ENCODE data around the gene RCHY1. TPM values are rescaled to one million over a fixed set of nuclear protein-coding genes. Genes with fewer than 3 reads are reported as not detected.

RCHY1 gene
- total RNA-seq (10 to 100 TPM in 4 of 5 donors, 1 to 10 TPM in 1; 5.8 to 36.0 (median 14.2) TPM), polyA plus RNA-seq (10 to 100 TPM in 2 of 3 donors, 1 to 10 TPM in 1; 9.7 to 21.1 (median 17.1) TPM)
- long read RNA-seq, donor 1, full-length matches to known transcripts, result 7 of 7 reads
- long read RNA-seq, donor 1, partial matches to known transcripts, result 0 of 7 reads
- long read RNA-seq, donor 1, other reads (novel, unspliced or antisense), result 0 of 7 reads
- long read RNA-seq, donor 2, full-length matches to known transcripts, result 8 of 8 reads
- long read RNA-seq, donor 2, partial matches to known transcripts, result 0 of 8 reads
- long read RNA-seq, donor 2, other reads (novel, unspliced or antisense), result 0 of 8 reads
- long read RNA-seq, donor 3, full-length matches to known transcripts, result 5 of 10 reads
- long read RNA-seq, donor 3, partial matches to known transcripts, result 0 of 10 reads
- long read RNA-seq, donor 3, other reads (novel, unspliced or antisense), result 5 of 10 reads
- long read RNA-seq, donor 4, full-length matches to known transcripts, result 2 of 2 reads
- long read RNA-seq, donor 4, partial matches to known transcripts, result 0 of 2 reads
- long read RNA-seq, donor 4, other reads (novel, unspliced or antisense), result 0 of 2 reads
- long read RNA-seq, donor 5, full-length matches to known transcripts, result 10 of 10 reads
- long read RNA-seq, donor 5, partial matches to known transcripts, result 0 of 10 reads
- long read RNA-seq, donor 5, other reads (novel, unspliced or antisense), result 0 of 10 reads
- long read RNA-seq, donor 6, result 0 reads
- long read RNA-seq, donor 7, full-length matches to known transcripts, result 11 of 11 reads
- long read RNA-seq, donor 7, partial matches to known transcripts, result 0 of 11 reads
- long read RNA-seq, donor 7, other reads (novel, unspliced or antisense), result 0 of 11 reads
- long read RNA-seq, donor 8, full-length matches to known transcripts, result 15 of 15 reads
- long read RNA-seq, donor 8, partial matches to known transcripts, result 0 of 15 reads
- long read RNA-seq, donor 8, other reads (novel, unspliced or antisense), result 0 of 15 reads
- long read RNA-seq, donor 9, full-length matches to known transcripts, result 2 of 2 reads
- long read RNA-seq, donor 9, partial matches to known transcripts, result 0 of 2 reads
- long read RNA-seq, donor 9, other reads (novel, unspliced or antisense), result 0 of 2 reads
- long read RNA-seq, donor 10, full-length matches to known transcripts, result 4 of 4 reads
- long read RNA-seq, donor 10, partial matches to known transcripts, result 0 of 4 reads
- long read RNA-seq, donor 10, other reads (novel, unspliced or antisense), result 0 of 4 reads

DNA sequence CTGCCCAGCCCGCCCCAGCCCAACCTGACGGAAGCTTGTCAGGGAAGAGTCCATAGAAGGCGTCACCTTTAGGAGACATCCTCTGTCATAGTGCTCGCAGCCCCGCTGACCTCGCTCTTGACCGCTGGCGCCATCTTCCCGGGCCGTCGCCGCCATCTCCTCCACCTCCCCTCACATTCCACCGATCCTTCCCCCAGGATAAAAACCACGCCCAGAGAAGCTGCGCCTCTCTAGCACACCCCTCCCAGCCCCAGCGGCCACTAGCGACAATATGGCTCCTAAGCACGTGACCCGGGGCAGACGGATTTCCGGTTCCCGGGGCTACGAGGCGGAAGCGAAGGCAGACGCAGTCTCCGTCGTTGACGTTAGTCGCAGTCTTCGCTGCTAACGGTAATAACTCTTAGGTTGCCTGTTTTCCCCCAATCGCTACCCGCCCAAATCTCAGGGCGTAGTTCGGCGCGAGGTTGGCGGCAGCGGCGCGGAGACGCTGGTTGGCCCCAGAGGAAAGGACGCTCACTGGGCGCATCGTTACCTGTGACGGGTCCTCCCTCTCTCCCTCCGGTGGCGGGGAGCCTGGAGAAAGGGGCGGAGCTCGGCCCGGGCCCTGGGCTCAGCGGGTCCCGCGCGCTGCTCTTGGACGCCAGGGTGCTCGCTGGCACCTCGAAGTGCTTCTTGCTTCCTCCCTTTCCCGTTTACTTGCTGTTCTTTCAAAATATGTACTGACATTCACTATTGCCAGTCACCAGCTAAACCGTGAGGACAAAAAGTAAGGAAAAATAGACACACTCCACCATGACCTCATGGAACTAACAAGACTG, at the start of gene RCHY1, which contains the start of gene THAP6:
RCHY1 (minus strand) TSS at position 273 of the 818 bp plus-strand sequence; CDS start at position 156, 117 bp downstream.
THAP6 (plus strand) TSS at position 343 of the 818 bp plus-strand sequence. CDS start 980 bp downstream, outside the sequence.
- peaks cover 5 to 28% (median 27%) of the 10 kb centered on the region in 4 donors for H3K36me3 ChIP-seq
- peak; percentile 94 to 99 (median 97) for TF ChIP-seq POLR2AphosphoS5 (IDR thresholded peaks at IDR 0.05)
- TF ChIP-seq, protein P1, sequence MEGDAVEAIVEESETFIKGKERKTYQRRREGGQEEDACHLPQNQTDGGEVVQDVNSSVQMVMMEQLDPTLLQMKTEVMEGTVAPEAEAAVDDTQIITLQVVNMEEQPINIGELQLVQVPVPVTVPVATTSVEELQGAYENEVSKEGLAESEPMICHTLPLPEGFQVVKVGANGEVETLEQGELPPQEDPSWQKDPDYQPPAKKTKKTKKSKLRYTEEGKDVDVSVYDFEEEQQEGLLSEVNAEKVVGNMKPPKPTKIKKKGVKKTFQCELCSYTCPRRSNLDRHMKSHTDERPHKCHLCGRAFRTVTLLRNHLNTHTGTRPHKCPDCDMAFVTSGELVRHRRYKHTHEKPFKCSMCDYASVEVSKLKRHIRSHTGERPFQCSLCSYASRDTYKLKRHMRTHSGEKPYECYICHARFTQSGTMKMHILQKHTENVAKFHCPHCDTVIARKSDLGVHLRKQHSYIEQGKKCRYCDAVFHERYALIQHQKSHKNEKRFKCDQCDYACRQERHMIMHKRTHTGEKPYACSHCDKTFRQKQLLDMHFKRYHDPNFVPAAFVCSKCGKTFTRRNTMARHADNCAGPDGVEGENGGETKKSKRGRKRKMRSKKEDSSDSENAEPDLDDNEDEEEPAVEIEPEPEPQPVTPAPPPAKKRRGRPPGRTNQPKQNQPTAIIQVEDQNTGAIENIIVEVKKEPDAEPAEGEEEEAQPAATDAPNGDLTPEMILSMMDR (IDR thresholded peaks at IDR 0.05), result peak in 1 of 7 experiments; percentile 11
- peak in 2 of 4 donors; percentile 66 to 70 for TF ChIP-seq POLR2A (IDR thresholded peaks at IDR 0.05)
- TF ChIP-seq EP300 (IDR thresholded peaks at IDR 0.05), result peak; percentile 10
- WGBS, 5 donors, result 0% methylated on average over 51 to 61 of the region's 61 CpGs
- H3K4me3 ChIP-seq, result peak within 1 kb of the TSS; percentile 69 to 91 (median 81)
- peak; percentile 96 to 98 for DNase-seq
- H3K9me3 ChIP-seq, result no peaks in the 10 kb centered on the region
- peak within 1 kb of the TSS; percentile 92 to 99 (median 97) for H3K27ac ChIP-seq
- intact Hi-C loops (cut with DNase I; ENCODE audit: low total_unique reads), result no loop called here
- no peaks in the 10 kb centered on the region for H3K27me3 ChIP-seq
- H3K4me1 ChIP-seq, result peaks cover 31 to 64% (median 52%) of the 10 kb centered on the region in 4 donors

DNA sequence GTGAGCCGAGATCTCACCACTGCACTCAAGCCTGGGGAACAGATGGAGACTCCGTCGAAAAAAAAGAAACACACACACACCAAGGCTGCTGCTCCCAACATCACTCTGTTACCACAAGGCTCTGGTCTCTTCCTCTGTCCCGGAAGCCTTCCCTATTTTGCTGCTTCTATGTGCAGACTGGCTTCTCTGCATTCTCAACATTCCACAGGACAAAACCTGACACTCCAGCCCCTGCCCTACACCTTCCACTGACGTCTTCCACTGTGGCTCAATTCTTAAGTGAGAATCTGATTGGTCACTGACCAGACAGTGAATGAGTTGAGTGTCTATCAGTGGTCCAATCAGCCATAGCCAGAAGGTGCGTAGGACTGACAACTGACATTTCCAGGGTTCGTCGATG, 47.6 kb upstream of the RCHY1 start:
- TF ChIP-seq POLR2AphosphoS5 (IDR thresholded peaks at IDR 0.05) (no peak), EP300 (IDR thresholded peaks at IDR 0.05) (no peak), POLR2A (IDR thresholded peaks at IDR 0.05) (no peak)
- TF ChIP-seq, protein P1 (IDR thresholded peaks at IDR 0.05), result no peak
- Histone ChIP-seq H3K27ac (no peak overlapping the region), H3K4me3 (no peak overlapping the region), H3K36me3 (no peaks in the 10 kb centered on the region), H3K4me1 (no peaks in the 10 kb centered on the region), H3K27me3 (peaks cover 0 to 6% (median 0%) of the 10 kb centered on the region in 3 donors), H3K9me3 (no peaks in the 10 kb centered on the region)
- 60 to 75% (median 72%) methylated on average over 8 of the region's 8 CpGs for WGBS, 5 donors
- DNase-seq, result no peak
- intact Hi-C loops (cut with DNase I; ENCODE audit: low total_unique reads), result no loop called here

DNA sequence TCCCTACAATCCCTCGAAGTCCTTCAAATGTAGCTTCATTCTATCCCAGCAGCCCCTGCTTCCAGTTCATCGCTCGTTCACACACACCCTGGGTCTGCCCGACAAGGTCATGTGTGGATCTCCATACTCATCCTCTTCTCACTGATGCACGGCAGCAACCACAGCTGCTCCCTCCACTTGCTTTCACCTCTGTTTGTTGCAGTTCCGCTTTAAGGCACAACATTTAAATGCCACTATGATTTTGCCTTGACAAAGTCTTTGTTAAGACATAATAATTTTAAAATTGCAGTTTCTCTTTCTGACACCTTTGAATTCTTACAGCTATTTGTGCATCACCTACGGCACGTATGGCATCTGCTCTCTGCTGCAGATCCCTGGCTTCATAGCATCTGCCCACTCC, 43.5 kb upstream of the RCHY1 start:
- no peaks in the 10 kb centered on the region for H3K9me3 ChIP-seq
- H3K27ac ChIP-seq, result no peak overlapping the region
- WGBS, 5 donors, result 77 to 89% (median 88%) methylated on average over 8 of the region's 8 CpGs
- TF ChIP-seq POLR2AphosphoS5 (IDR thresholded peaks at IDR 0.05), result no peak
- TF ChIP-seq POLR2A (IDR thresholded peaks at IDR 0.05), result no peak
- TF ChIP-seq, protein P1 (IDR thresholded peaks at IDR 0.05), result no peak
- peaks cover 0 to 6% (median 0%) of the 10 kb centered on the region in 3 donors for H3K27me3 ChIP-seq
- no peaks in the 10 kb centered on the region for H3K4me1 ChIP-seq
- H3K4me3 ChIP-seq, result no peak overlapping the region
- no peak for DNase-seq
- no peaks in the 10 kb centered on the region for H3K36me3 ChIP-seq
- intact Hi-C loops (cut with DNase I; ENCODE audit: low total_unique reads), result no loop called here
